Embryonic facial prominence (tissue), 1 donor: ENCODE data around the gene RANBP9.

ENCODE experiments used
- DNase-seq: peaks from one replicate; pipeline ENCODE4 v3.0.0-alpha.2; 2016; ENCODE audit errors: extremely low spot score

The RANBP9 gene

GRCh38 chr6:13710552-13711323 is 897 bp downstream of the RANBP9 start:
- DNase-seq = peak; percentile 23

DNA sequence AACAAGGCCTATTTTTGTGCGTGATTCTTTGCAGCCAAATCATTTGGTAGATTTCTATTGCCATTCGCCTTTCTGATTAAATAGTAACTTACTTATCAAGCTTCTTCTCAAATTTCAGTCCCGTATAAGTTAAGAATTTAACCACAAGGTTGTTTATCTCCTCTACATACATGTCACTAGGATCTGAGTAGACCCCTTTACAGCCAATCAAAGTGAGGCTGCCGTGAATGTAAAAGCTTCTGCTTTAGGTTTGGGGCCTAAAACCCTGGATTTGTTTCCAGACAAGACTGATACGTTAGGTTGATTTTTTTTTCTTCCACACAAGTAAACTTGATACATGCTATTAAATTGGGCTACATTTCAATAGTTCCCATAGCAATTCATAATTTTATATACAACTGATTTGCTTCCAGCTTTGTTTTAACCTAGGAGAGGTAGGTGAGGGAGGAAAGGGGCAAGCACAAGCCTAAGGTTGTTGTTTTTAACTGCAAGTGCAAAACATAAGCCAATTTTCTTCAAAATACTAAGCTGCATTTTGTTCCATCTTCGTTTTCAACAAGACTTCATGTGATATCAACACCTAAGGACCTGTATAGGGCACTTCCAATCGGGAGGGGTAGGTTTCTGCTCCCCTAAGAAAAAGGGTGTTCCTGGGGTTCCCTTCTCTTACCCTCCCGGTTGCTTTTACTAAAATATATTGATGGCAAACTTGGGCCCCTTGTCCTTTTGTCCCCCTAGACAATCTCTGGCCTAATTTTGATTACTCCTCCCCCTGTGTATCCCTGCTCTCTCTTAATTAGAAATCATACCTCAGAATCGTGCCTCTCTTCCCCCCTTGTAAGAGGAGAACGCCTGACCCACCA is 1.7 kb downstream of the RANBP9 start:
- DNase-seq = no peak

GRCh38 chr6:13708736-13709135 is 2.9 kb downstream of the RANBP9 start:
- DNase-seq = no peak

GRCh38 chr6:13703496-13703895 is 8.1 kb downstream of the RANBP9 start:
- DNase-seq = no peak

- DNase-seq = no peak
Measured at GRCh38 chr6:13702809-13703302, 8.8 kb downstream of the RANBP9 start.

DNA sequence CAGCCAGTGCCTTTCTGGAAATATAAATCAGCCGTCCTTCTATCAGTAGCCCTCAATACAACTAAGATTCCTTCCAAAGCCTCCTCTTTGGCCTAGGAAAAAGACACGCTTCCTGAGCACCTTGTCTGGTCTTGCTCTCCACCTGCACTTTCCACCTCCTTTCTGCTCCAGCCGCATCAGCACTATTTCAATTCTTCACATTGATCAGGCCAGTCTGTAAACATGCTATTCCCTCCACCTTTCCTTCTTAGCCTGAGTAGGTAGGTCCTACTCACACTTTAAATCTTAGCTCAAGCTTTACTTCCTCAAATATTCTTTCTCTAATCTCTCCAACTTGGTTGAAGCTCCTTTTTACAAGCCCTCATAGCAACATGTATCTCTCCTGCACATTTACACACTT is 11.4 kb downstream of the RANBP9 start:
- no peak for DNase-seq

DNA sequence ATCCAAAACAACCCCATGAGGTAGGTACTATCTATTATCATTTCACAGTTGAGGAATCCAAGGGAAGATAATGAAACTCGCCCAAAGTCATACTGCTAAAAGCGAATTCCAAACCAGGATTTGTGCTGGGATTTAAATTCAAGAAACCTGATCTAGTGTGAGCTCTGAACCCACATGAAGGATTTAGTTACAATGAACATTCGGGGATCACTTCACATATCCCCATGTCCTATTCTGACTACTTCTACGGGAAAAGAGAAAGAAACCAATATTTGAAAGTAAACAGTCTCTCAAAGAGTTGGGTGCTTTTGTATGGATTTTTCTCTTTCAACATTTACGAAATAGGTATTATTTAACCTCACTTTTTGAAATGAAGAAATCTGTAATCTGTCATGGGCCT is 12.9 kb downstream of the RANBP9 start:
- no peak for DNase-seq

GRCh38 chr6:13697857-13698256 is 13.8 kb downstream of the RANBP9 start:
- DNase-seq = no peak

DNA sequence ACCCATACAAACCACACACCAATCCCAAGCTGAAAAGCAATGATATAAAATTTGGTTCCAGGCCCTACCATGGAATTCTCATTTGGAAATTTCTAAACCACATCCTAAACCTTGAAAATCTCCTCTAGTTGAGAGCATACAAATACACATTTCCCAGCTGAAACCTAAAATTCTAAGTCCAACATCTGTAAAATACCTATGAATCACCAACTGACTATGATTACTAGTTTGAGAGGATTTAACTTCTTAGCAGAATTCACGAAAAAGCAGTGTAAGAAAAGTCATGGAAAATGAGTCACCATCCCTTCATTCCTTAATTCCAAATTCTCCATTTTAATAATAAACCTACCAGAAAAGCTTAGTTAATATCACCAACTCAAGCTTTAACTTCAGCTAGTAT is 15.4 kb downstream of the RANBP9 start:
- DNase-seq = no peak

DNA sequence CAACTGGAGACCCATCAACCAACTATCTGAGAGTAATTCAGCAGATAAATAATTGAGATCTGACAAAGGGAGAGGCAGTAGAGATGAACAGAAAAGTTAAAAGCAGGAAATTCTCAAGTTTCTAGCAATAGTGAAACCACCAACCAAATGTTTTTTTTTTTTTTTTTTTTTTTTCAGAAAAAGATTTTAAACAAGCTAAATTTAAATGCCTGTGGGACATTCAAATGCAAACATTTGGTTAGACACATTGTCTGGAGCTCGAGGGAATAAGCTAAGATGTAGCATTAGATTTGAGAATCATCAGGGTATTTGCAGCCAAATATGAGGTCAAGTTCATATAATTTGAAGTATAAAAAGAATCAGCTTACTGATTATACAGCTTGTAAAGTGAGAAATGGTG is 16.4 kb downstream of the RANBP9 start:
- DNase-seq = no peak

- no peak for DNase-seq
Measured at GRCh38 chr6:13694562-13694961, 17.1 kb downstream of the RANBP9 start.

GRCh38 chr6:13689511-13690256 is 22.0 kb downstream of the RANBP9 start:
- DNase-seq = no peak

DNA sequence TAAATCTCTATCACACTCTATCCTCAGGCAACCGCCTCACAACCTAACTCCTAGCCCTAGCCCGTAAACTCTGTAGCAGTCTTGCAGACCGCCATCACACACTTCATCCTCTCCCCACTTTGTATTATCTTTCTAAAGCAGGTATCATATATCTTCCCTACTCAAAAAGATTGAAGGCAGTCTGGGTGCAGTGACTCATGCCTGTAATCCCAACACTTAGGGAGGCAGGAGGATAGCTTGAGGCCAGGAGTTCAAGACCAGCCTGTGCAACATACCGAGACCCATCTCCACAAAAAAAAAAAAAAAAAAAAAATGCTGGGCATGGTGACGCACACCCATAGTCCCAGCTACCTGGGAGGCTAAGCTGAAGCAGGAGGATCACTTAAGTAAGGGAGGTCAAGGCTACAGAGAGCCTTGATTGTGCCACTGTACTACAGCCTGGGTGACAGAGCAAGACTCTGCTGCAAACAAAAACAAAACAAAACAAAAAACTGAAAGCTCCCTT is 22.9 kb downstream of the RANBP9 start:
- no peak for DNase-seq

DNA sequence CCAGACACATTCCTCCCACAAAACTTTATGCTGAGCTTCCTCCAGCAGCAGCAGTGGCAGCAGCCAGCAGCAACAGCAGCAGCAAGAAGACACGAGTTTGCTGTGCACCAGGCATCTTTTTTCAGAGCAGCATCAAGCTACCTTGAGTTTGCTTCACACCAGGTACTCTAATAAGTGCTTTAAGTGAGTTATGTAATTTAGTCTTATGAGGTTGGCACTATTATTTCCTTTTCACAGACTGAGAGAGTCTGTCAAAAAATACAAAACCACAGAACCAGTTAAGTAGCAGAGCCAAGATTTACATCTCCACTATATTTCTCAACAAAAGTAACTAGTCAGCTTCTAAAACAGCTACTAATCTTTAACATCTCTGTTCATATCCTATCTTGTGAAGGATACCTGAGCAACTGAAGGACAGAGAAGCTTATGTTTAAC is 23.7 kb downstream of the RANBP9 start:
- DNase-seq = no peak

GRCh38 chr6:13684855-13685254 is 26.8 kb downstream of the RANBP9 start:
- no peak for DNase-seq

- no peak for DNase-seq
Measured at GRCh38 chr6:13683038-13683437, 28.6 kb downstream of the RANBP9 start.

- DNase-seq = no peak
Measured at GRCh38 chr6:13682346-13682745, 29.3 kb downstream of the RANBP9 start.

- no peak for DNase-seq
Measured at GRCh38 chr6:13681305-13682061, 30.2 kb downstream of the RANBP9 start.

DNA sequence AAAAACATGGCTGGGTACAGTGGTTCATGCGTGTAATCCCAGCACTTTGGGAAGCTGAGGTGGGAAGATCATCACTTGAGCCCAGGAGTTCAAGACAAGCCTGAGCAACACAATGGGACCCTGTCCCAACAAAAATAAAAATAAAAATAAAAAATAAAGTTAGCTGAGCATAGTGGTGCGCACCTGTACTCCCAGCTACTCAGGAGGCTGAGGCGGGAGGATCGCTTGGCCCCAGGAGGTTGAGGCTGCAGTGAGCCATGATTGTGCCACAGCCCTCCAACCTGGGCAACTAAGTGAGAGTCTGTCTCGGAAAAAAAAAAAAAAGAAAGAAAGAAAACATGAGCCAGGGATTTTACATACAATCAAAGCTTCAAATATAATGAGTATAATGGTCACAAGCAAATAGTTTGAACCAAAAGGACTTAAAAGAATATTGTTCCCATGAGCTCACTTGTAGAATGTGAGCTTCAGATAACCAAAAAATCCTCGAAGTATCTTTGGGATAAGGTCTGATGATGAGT is 31.1 kb downstream of the RANBP9 start:
- DNase-seq = no peak

DNA sequence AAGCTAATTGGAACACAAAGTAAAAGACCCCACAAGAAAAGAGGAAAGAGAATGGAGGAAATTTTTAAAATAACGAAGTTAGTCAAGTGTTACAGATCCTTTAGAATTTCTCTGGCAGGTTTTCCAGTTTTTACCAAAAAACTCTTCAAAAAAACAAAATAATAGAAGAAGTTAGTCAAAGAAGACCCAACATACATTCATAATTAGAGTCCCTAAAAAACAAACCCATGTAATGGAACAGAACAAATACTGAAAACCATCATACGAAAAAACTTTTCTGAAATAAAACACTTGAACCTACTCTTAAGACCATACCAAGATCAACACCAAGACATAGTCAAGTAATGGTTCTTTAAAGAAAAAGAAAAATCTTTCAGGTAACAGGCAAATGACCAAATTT is 31.6 kb downstream of the RANBP9 start:
- DNase-seq = no peak
